CD14-positive monocyte (primary cell): Measurements from ENCODE around the gene SLC1A2. TPM values are rescaled to one million over a fixed set of nuclear protein-coding genes. Genes with fewer than 3 reads are reported as not detected.

Source experiments
- DNase-seq, 3 donors: peaks; one replicate each; pipeline ENCODE4 v3.0.0-alpha.2; 2011 to 2022
- H2AFZ ChIP-seq: 2 replicates; pipeline ENCODE4 v1.6.0; 2012; ENCODE audit warnings: mild to moderate bottlenecking, low read depth, low read length, inconsistent platforms; ENCODE audit not compliant: insufficient read depth, poor library complexity, severe bottlenecking
- H3K27ac ChIP-seq, 2 donors: 1 replicate in 1 of 2; 2 replicates in 1 of 2; pipeline ENCODE4 v1.5.1; 2012 to 2013; ENCODE audit warnings: low read length in 2 of 2, control low read depth in 1 of 2, inconsistent platforms in 1 of 2, low read depth in 1 of 2, mild to moderate bottlenecking in 1 of 2
- H3K27me3 ChIP-seq, 2 donors: one replicate each; pipeline versions ENCODE4 v1.6.0 to v1.6.1; 2011 to 2013; ENCODE audit warnings: low read length in 2 of 2; ENCODE audit not compliant: control insufficient read depth in 2 of 2, insufficient read depth in 2 of 2
- H3K36me3 ChIP-seq, 2 donors: replicated peaks in 1 of 2; 1 replicate in 1 of 2; 2 replicates in 1 of 2; pipeline versions ENCODE4 v1.5.1 to v1.6.1; 2012 to 2013; ENCODE audit warnings: low read length in 2 of 2, control low read depth in 1 of 2, inconsistent platforms in 1 of 2, mild to moderate bottlenecking in 1 of 2; ENCODE audit not compliant: insufficient read depth in 2 of 2, control insufficient read depth in 1 of 2
- H3K4me1 ChIP-seq, 2 donors: 1 replicate in 1 of 2; 2 replicates in 1 of 2; pipeline versions ENCODE4 v1.5.1 to v1.6.1; 2012 to 2013; ENCODE audit warnings: low read length in 2 of 2, control low read depth in 1 of 2, inconsistent platforms in 1 of 2, mild to moderate bottlenecking in 1 of 2, moderate library complexity in 1 of 2; ENCODE audit not compliant: insufficient read depth in 2 of 2, control insufficient read depth in 1 of 2
- H3K4me2 ChIP-seq: replicated peaks from 2 replicates; pipeline ENCODE3; 2012; ENCODE audit warnings: low read length, moderate library complexity, mild to moderate bottlenecking; ENCODE audit not compliant: poor library complexity, severe bottlenecking; ENCODE audit errors: extremely low read depth
- H3K4me3 ChIP-seq, 3 experiments: fragments of 200-600 bp in 1 of 3; sonication (generic) in 1 of 3; replicated peaks in 1 of 3; 1 replicate in 2 of 3; 2 replicates in 1 of 3; pipeline ENCODE4 v1.5.1; 2011 to 2013; ENCODE audit warnings: low read length in 3 of 3, mild to moderate bottlenecking in 3 of 3, control low read depth in 2 of 3, low read depth in 2 of 3, inconsistent platforms in 1 of 3, moderate library complexity in 1 of 3
- H3K79me2 ChIP-seq: 2 replicates; pipeline ENCODE4 v1.6.0; 2012; ENCODE audit warnings: mild to moderate bottlenecking, control low read depth, inconsistent platforms, low read length, moderate library complexity; ENCODE audit not compliant: insufficient read depth
- H3K9ac ChIP-seq: 2 replicates; pipeline ENCODE4 v1.6.0; 2017; ENCODE audit warnings: low read length, mild to moderate bottlenecking; ENCODE audit not compliant: insufficient read depth, poor library complexity, severe bottlenecking
- H3K9me3 ChIP-seq, 2 donors: replicated peaks in 1 of 2; 1 replicate in 1 of 2; 2 replicates in 1 of 2; pipeline versions ENCODE4 v1.5.1 to v1.6.1; 2012 to 2013; ENCODE audit warnings: low read length in 2 of 2, control low read depth in 1 of 2; ENCODE audit not compliant: control insufficient read depth in 1 of 2, insufficient read depth in 1 of 2
- H4K20me1 ChIP-seq: 2 replicates; pipeline ENCODE4 v1.6.0; 2012; ENCODE audit warnings: mild to moderate bottlenecking, low read length, control low read depth, moderate library complexity; ENCODE audit not compliant: insufficient read depth
- H3K27ac Mint-ChIP-seq, 7 donors: one replicate each; pipeline ENCODE4 v1.8.0; 2020; ENCODE audit warnings: mild to moderate bottlenecking in 7 of 7, mixed read lengths in 7 of 7, moderate library complexity in 6 of 7, inconsistent platforms in 2 of 7
- H3K27me3 Mint-ChIP-seq, 3 donors: one replicate each; pipeline ENCODE4 v1.8.0; 2021 to 2022; ENCODE audit warnings: low read depth in 3 of 3, mild to moderate bottlenecking in 3 of 3, mixed read lengths in 3 of 3, moderate library complexity in 3 of 3, inconsistent platforms in 1 of 3
- H3K36me3 Mint-ChIP-seq, 2 donors: one replicate each; pipeline ENCODE4 v1.8.0; 2020; ENCODE audit warnings: mixed read lengths in 2 of 2, inconsistent platforms in 1 of 2, mild to moderate bottlenecking in 1 of 2
- H3K4me1 Mint-ChIP-seq: one replicate; pipeline ENCODE4 v1.8.0; 2020; ENCODE audit warnings: mild to moderate bottlenecking, mixed read lengths
- H3K4me3 Mint-ChIP-seq, 2 donors: one replicate each; pipeline ENCODE4 v1.8.0; 2020; ENCODE audit warnings: mild to moderate bottlenecking in 2 of 2, mixed read lengths in 2 of 2, moderate library complexity in 1 of 2
- H3K9me3 Mint-ChIP-seq, 7 donors: one replicate each; pipeline ENCODE4 v1.8.0; 2020 to 2022; ENCODE audit warnings: mixed read lengths in 7 of 7, mild to moderate bottlenecking in 6 of 7, moderate library complexity in 6 of 7, inconsistent platforms in 2 of 7
- CTCF ChIP-seq: fragments of 200-600 bp; IDR thresholded peaks from one replicate; pipeline ENCODE4 v1.8.0; 2022; ENCODE audit warnings: antibody characterized with exemption, mild to moderate bottlenecking
- WGBS: methylation state at CpG from one replicate; pipeline ENCODE4 v1.1.5; 2013; ENCODE audit warnings: missing lambda C conversion rate; ENCODE audit not compliant: insufficient coverage; 5-methylcytosine and 5-hydroxymethylcytosine counted together
- intact Hi-C, 2 donors: fragments of 100-400 bp; cut with micrococcal nuclease; formaldehyde crosslinking; loops; one replicate each; pipeline versions ENCODE4 v1.15.0 to v1.15.1; 2023
- polyA plus RNA-seq, 3 donors: library from polyadenylated mRNA; depleted of rRNA in 1 of 3; unstranded in 2 of 3; stranded (reverse) in 1 of 3; fragments of 300-500 nt in 2 of 3; fragments of >200 nt in 1 of 3; fragmentation: Illumina TruSeq in 2 of 3; gene quantifications; 1 replicate in 2 of 3; 2 replicates in 1 of 3; pipeline ENCODE4 v1.2.3, GENCODE V29; 2012 to 2021

Gene SLC1A2
- polyA plus RNA-seq, 3 donors = 0.07 TPM; not detected in 2

DNA sequence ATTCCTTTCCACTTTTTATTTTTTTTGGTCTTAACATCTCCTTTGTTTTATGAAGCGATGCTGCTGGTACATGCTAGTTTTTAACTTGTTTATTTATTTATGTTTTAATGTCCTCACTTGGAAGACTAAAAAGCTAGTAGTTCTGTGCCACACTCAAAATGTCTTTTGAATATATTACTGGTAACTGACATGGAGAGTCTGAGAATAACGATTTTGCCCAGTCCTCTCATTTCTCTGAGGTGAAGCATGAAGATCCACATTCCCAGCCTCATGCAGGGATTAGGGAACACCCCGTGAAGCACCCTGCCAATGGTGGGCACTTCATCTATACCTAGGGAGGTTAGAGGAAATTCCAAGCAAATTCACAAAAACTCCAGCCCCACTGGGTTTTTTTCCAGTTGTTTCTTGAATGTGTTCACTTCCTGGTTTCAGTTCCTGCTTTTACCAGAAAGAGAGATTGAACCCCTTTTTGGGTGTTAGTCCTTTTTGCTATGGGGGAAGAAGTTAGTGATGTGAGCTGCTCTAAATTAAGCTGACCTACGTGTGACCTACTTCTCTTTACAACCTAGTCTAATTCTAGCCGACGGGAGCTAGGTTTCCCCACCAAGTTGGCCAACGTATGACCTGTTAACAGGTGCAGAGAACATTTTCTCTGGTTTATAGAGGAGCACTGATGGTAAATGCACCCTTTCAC is 106.1 kb downstream of the SLC1A2 start:
- H3K4me1 ChIP-seq = peaks cover 64 to 67% of the 10 kb centered on the region in 2 donors
- no peak for TF ChIP-seq CTCF
- no peaks in the 10 kb centered on the region for H3K27me3 ChIP-seq
- Mint-ChIP-seq H3K9me3 (no peaks in the 10 kb centered on the region), H3K4me3 (peak overlapping the region in 1 of 2 donors; percentile 46), H3K27me3 (no peaks in the 10 kb centered on the region), H3K27ac (peak overlapping the region; percentile 91 to 97 (median 93)), H3K36me3 (peaks cover 0 to 5% of the 10 kb centered on the region in 2 donors), H3K4me1 (peaks cover 56% of the 10 kb centered on the region)
- H3K4me3 ChIP-seq = peak overlapping the region in 1 of 3 experiments; percentile 53
- H3K27ac ChIP-seq = peak overlapping the region; percentile 88 to 89
- H3K4me2 ChIP-seq = peak overlapping the region; percentile 58
- no peaks in the 10 kb centered on the region for H3K36me3 ChIP-seq
- no peaks in the 10 kb centered on the region for H3K9me3 ChIP-seq
- H3K79me2 ChIP-seq = no peaks in the 10 kb centered on the region
- WGBS = 60% methylated on average over 1 of the region's 7 CpGs
- intact Hi-C loops = no loop called here
- no peak overlapping the region for H2AFZ ChIP-seq
- H4K20me1 ChIP-seq = no peaks in the 10 kb centered on the region
- H3K9ac ChIP-seq = no peak overlapping the region
- DNase-seq = peak; percentile 77 to 93 (median 88)

GRCh38 chr11:35311331-35311730 is 108.0 kb downstream of the SLC1A2 start:
- peak overlapping the region in 1 of 3 experiments; percentile 23 for H3K4me3 ChIP-seq
- H3K27ac ChIP-seq = peak overlapping the region; percentile 73 to 89
- DNase-seq = peak in 2 of 3 donors; percentile 46 to 63
- no peaks in the 10 kb centered on the region for H3K27me3 ChIP-seq
- H3K36me3 ChIP-seq = no peaks in the 10 kb centered on the region
- intact Hi-C loops = no loop called here
- no peaks in the 10 kb centered on the region for H3K79me2 ChIP-seq
- no peaks in the 10 kb centered on the region for H4K20me1 ChIP-seq
- Mint-ChIP-seq H3K36me3 (peaks cover 0 to 5% of the 10 kb centered on the region in 2 donors), H3K4me1 (peaks cover 72% of the 10 kb centered on the region), H3K27me3 (no peaks in the 10 kb centered on the region), H3K27ac (peak overlapping the region; percentile 91 to 99 (median 96)), H3K9me3 (no peaks in the 10 kb centered on the region), H3K4me3 (peak overlapping the region in 1 of 2 donors; percentile 29)
- H3K4me2 ChIP-seq = peak overlapping the region; percentile 53
- H3K4me1 ChIP-seq = peaks cover 76 to 82% of the 10 kb centered on the region in 2 donors
- H3K9ac ChIP-seq = no peak overlapping the region
- no CpG with 5 or more reads among the region's 3 CpGs for WGBS
- TF ChIP-seq CTCF = no peak
- no peaks in the 10 kb centered on the region for H3K9me3 ChIP-seq
- no peak overlapping the region for H2AFZ ChIP-seq
